ENCODE data around the gene ZCCHC8. TPM values are rescaled to one million over a fixed set of nuclear protein-coding genes. Genes with fewer than 3 reads are reported as not detected.
"Not testable (repeated sequence)": the region's sequence is repeated elsewhere in the genome, so short reads cannot be mapped to it uniquely, and the experiment has no call there.

ZCCHC8 gene
- total RNA-seq, 1 donor from 2014 or later = 21.8 TPM

- Mint-ChIP-seq H3K36me3 (ENCODE audit: low read depth) (peaks cover 37% of the 10 kb centered on the region), H3K27me3 (ENCODE audit: low read depth) (no peaks in the 10 kb centered on the region), H3K27ac (ENCODE audit: unreplicated experiment) (peak overlapping the region; percentile 20), H3K9me3 (ENCODE audit: low read depth) (no peaks in the 10 kb centered on the region), H3K4me3 (ENCODE audit: unreplicated experiment) (no peak overlapping the region), H3K4me1 (ENCODE audit: low read depth) (peaks cover 14% of the 10 kb centered on the region)
- TF ChIP-seq, protein P1, sequence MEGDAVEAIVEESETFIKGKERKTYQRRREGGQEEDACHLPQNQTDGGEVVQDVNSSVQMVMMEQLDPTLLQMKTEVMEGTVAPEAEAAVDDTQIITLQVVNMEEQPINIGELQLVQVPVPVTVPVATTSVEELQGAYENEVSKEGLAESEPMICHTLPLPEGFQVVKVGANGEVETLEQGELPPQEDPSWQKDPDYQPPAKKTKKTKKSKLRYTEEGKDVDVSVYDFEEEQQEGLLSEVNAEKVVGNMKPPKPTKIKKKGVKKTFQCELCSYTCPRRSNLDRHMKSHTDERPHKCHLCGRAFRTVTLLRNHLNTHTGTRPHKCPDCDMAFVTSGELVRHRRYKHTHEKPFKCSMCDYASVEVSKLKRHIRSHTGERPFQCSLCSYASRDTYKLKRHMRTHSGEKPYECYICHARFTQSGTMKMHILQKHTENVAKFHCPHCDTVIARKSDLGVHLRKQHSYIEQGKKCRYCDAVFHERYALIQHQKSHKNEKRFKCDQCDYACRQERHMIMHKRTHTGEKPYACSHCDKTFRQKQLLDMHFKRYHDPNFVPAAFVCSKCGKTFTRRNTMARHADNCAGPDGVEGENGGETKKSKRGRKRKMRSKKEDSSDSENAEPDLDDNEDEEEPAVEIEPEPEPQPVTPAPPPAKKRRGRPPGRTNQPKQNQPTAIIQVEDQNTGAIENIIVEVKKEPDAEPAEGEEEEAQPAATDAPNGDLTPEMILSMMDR (IDR thresholded peaks at IDR 0.05) = no peak
- no peak for DNase-seq (ENCODE audit: low spot score)
Measured at GRCh38 chr12:122474324-122474716, 26.4 kb downstream of the ZCCHC8 start.

- H3K4me3 Mint-ChIP-seq (ENCODE audit: unreplicated experiment) = no peak overlapping the region
- H3K27ac Mint-ChIP-seq (ENCODE audit: unreplicated experiment) = peak overlapping the region; percentile 32
- H3K4me1 Mint-ChIP-seq (ENCODE audit: low read depth) = peaks cover 14% of the 10 kb centered on the region
- no peak for DNase-seq (ENCODE audit: low spot score)
- H3K9me3 Mint-ChIP-seq (ENCODE audit: low read depth) = no peaks in the 10 kb centered on the region
- H3K36me3 Mint-ChIP-seq (ENCODE audit: low read depth) = peaks cover 33% of the 10 kb centered on the region
- no peaks in the 10 kb centered on the region for H3K27me3 Mint-ChIP-seq (ENCODE audit: low read depth)
- TF ChIP-seq, protein P1 (IDR thresholded peaks at IDR 0.05) = no peak
Measured at GRCh38 chr12:122473543-122474323, 27.0 kb downstream of the ZCCHC8 start.

DNA sequence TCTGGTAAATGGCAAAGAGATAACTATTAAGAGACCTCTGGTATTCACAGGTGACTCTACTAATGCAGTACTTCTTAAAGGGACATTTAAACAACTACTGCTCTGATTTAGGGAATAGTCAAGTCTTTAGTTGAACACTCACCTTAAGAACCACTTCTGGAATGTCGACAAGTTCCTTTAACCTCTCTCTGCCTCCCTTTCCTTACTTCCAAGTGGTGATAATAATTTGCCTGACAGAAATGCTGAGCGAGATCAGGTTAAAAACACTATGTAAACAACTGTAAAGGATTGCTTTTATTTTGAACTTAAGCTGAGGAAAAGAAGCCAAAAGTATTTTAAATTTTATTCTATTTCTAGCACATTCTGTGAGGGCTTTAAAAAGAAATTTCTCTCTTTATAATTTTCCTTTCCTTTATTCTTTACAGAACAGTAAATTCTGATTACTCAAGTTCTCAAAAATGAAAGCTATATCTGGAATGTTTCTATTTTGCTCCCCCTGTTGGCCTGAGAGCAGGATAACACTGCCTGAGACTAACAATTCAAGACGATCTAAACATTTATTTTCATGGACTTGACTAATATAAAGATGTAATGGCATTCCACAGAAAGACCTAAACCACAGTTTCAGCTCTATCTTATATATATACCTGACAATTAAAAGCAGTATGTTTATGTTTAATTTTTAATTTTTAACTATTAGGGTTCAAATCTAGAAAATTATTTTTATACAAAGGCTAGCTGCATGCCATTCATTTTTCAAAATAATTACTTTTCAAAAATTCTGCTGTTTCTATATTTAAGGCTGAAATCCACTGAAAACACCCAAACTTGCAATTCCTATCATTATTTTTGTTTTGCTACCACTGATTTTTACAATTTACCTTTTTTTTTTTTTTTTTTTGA is 29.2 kb downstream of the ZCCHC8 start:
- Mint-ChIP-seq H3K4me3 (ENCODE audit: unreplicated experiment) (peak overlapping the region; percentile 11), H3K36me3 (ENCODE audit: low read depth) (peaks cover 20% of the 10 kb centered on the region), H3K4me1 (ENCODE audit: low read depth) (peaks cover 14% of the 10 kb centered on the region), H3K27me3 (ENCODE audit: low read depth) (no peaks in the 10 kb centered on the region), H3K9me3 (ENCODE audit: low read depth) (no peaks in the 10 kb centered on the region), H3K27ac (ENCODE audit: unreplicated experiment) (peak overlapping the region; percentile 75)
- no peak for DNase-seq (ENCODE audit: low spot score)
- TF ChIP-seq, protein P1 (IDR thresholded peaks at IDR 0.05) = peak; percentile 95

- not testable (repeated sequence) for H3K27ac Mint-ChIP-seq (ENCODE audit: unreplicated experiment); DNase-seq (ENCODE audit: low spot score); H3K4me3 Mint-ChIP-seq (ENCODE audit: unreplicated experiment); H3K27me3 Mint-ChIP-seq (ENCODE audit: low read depth); H3K36me3 Mint-ChIP-seq (ENCODE audit: low read depth); H3K9me3 Mint-ChIP-seq (ENCODE audit: low read depth)
- H3K4me1 Mint-ChIP-seq (ENCODE audit: low read depth) = peaks cover 14% of the 10 kb centered on the region
Measured at GRCh38 chr12:122470576-122470975, 30.2 kb downstream of the ZCCHC8 start.

DNA sequence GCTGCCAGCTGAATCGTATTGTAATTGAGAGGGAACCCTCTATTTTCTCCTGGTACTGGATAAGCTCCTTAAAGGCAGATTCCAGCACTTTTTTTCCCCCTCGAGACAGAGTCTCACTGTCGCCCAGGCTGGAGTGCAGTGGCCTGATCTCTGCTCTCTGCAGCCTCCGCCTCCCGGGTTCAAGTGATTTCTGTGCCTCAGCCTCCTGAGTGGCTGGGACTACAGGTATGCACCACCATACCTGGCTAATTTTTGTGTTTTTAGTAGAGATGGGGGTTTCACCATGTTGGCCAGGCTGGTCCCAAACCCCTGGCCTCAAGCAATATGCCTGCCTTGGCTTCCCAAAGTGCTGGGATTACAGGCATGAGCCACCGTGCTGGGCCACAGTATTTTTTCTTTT is 30.9 kb downstream of the ZCCHC8 start:
- DNase-seq (ENCODE audit: low spot score); H3K27ac Mint-ChIP-seq (ENCODE audit: unreplicated experiment); H3K36me3 Mint-ChIP-seq (ENCODE audit: low read depth); H3K9me3 Mint-ChIP-seq (ENCODE audit: low read depth); H3K27me3 Mint-ChIP-seq (ENCODE audit: low read depth); H3K4me3 Mint-ChIP-seq (ENCODE audit: unreplicated experiment): not testable (repeated sequence)
- H3K4me1 Mint-ChIP-seq (ENCODE audit: low read depth) = peaks cover 14% of the 10 kb centered on the region

- Mint-ChIP-seq H3K9me3 (ENCODE audit: low read depth) (no peaks in the 10 kb centered on the region), H3K27me3 (ENCODE audit: low read depth) (no peaks in the 10 kb centered on the region), H3K4me1 (ENCODE audit: low read depth) (peaks cover 19% of the 10 kb centered on the region), H3K4me3 (ENCODE audit: unreplicated experiment) (no peak overlapping the region), H3K36me3 (ENCODE audit: low read depth) (no peaks in the 10 kb centered on the region), H3K27ac (ENCODE audit: unreplicated experiment) (no peak overlapping the region)
- DNase-seq (ENCODE audit: low spot score) = no peak
- TF ChIP-seq, protein P1 (IDR thresholded peaks at IDR 0.05) = no peak
Measured at GRCh38 chr12:122467983-122468382, 32.7 kb downstream of the ZCCHC8 start.

DNA sequence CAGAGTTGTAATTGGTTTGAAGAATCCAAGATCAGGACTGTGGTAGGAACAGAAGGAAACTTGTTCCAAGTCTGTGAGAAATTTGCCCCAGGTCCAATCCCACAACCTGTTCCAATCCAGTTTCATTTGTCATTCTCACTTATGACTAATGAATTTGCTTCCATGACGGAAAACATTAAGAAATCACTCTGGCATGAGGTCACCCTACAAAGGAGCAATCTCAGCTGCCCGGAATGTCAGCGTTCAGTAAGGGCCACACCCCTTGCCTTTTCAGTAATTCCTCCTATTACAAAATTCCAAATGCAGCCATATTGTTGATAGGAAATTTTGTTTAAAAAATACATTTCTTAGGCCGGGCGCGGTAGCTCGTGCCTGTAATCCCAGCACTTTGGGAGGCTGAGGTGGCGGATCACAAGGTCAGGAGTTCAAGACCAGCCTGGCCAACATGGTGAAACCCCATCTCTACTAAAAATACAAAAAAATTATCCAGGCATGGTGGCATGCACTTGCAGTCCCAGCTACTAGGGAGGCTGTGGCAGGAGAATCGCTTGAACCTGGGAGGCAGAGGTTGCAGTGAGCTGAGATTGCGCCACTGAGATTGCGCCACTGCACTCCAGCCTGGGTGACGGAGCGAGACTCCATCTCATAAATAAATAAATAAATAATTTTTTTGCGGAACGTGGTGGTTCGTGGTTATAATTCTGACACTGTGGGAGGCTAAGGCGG is 36.3 kb downstream of the ZCCHC8 start:
- DNase-seq (ENCODE audit: low spot score); H3K36me3 Mint-ChIP-seq (ENCODE audit: low read depth); H3K27me3 Mint-ChIP-seq (ENCODE audit: low read depth); H3K4me1 Mint-ChIP-seq (ENCODE audit: low read depth); H3K4me3 Mint-ChIP-seq (ENCODE audit: unreplicated experiment); H3K9me3 Mint-ChIP-seq (ENCODE audit: low read depth): not testable (repeated sequence)
- H3K27ac Mint-ChIP-seq (ENCODE audit: unreplicated experiment) = peak overlapping the region; percentile 69

Data from chondrocyte (in vitro differentiated cells).